Stimulated activated CD8-positive, alpha-beta memory T cell treated with anti-CD3 and anti-CD28 coated beads, Interleukin-15, amount 100 ng/mL, for 24 hours (primary cell): ENCODE data around the gene APOBEC3G.

ENCODE experiments used
- DNase-seq: peaks from one replicate; pipeline ENCODE4 v3.0.0-alpha.2; 2020; ENCODE audit warnings: low read depth

APOBEC3G gene

DNA sequence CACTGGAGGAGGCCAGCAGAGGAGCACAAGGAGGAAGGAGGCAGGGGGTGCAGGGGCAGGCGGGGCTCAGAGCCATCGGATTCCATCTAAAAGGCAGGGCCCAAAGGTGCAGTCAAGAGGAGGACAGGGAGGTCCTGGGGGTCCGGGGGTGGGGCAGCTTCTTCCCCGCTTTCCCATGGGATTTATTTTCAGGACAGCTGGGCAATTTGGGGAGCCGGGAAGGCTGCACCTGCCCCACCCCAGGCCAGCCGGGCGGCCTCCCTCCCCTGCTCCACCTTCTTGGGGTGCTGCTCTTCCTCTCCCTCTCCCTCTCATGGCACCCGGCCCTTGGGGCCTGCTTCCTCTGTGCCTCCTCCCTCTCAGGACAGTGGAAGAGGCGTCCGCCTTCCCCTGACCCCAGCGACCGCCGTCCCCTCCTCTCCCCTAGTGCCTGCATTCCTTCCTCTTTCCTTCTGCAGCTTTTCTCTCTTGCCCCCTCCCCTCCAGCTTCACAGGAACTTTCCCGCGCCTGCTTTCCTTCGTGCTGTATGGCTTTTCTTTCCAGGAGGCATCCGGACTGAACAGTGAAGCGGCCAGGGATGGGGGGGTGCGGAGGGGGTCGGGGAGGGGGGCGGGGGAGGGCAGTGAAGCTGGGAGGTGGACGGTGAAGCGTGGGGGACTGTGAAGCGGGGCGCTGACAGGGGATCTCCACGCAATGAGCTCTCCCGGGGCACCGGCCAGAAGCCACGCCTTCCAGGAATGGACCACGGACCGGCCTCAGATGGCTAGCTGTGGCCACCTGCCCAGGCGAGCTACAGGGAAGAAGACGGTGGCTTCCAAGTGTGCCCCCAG is 46.9 kb downstream of the APOBEC3G start:
- DNase-seq = no peak

DNA sequence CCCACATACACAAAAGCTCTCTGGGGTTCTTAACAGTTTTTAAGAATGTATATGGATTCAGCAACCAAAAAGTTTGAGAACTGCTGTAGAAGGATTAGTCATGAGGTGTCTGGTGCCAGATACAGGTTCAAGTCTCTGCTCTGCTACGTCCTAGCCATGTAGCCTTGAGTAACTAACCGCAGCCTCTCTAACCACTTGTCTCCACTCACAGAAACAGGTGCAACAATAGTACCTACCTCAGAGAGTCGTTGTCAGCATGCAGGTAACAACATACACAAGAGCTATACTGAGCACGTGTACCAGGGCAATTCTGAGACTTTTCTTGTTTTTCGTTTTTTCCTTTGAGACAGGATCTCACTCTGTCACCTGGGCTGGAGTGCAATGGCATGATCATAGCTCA is 48.5 kb downstream of the APOBEC3G start:
- DNase-seq = no peak

DNA sequence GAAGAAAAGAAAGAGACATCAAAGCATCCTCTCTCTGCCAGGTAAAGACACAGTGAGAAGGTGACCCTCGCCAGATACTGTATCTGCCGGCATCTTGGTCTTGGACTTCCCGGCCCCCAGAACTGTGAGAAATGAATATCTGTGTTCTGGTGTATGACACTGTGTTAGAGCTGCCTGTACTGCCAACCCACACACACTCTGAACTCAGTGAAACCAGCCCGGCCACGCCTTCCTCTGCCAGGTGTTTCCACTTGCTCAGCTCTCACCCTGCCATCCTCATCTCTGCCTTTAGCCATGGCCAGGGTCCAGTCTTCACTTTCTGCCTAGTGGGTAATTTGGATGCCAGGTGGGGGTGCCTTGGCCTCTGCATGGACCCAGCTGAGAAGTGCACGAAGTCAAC is 51.4 kb downstream of the APOBEC3G start:
- no peak for DNase-seq

DNA sequence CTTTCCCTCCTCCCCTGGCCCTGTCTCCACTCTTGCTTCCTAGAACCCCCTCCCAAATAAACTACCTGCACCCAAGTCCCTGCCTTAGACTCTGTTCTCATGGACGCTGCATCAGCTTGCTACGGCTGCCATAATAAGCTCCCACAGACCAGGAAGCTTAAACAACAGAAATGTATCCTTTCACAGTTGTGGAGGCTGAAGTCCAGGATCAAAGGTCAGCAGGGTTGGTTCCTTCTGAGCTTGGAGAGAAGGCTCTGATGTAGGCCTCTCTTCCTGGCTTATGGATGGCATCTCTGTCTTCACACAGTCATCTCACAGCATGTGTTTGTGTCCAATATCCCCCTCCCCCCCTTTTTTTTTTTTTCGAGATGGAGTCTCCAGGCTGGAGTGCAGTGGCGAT is 52.0 kb downstream of the APOBEC3G start:
- DNase-seq = no peak

DNA sequence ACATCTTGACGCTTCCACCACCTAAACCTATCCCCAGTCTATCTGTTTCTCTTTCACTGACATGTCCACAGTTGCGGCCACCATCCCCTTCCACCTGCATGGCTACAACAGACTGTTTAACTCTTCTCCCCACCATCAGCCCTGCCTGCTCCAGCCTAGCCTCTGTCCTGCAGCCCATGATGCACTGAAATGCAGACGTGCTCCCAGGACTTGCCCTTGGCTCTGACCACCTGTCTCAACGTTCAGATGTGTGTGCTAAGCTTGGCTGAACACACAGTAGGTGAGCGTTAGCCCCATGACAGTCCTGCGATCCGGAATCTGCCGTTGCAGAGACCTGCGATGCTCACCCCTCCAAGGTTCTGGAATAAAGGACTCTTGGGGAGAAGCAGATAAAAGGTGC is 52.7 kb downstream of the APOBEC3G start:
- DNase-seq = no peak

DNA sequence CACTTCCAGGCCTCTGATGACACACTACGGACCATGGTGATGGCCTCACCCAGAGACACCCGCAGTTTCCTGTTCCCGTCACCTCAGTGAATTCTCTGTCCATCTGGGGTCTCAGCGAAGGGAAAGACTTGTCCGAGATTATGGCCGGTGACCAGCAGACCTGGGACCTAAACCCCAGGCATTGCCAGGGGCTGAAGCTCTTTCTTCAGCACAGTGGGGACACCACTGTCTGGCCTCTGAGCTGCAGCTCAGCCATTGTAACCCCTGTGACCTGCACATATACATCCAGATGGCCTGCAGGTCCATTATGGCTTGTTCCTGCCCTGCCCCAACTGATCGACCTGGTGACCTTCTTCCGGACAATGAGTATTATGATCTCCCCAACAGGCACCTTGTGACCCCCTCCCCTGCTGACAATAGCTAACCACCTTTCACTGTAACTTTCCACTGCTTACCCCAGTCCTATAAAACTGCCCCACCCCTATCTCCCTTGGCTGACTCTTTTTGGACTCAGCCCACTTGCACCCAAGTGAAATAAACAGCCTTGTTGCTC is 53.2 kb downstream of the APOBEC3G start:
- no peak for DNase-seq

DNA sequence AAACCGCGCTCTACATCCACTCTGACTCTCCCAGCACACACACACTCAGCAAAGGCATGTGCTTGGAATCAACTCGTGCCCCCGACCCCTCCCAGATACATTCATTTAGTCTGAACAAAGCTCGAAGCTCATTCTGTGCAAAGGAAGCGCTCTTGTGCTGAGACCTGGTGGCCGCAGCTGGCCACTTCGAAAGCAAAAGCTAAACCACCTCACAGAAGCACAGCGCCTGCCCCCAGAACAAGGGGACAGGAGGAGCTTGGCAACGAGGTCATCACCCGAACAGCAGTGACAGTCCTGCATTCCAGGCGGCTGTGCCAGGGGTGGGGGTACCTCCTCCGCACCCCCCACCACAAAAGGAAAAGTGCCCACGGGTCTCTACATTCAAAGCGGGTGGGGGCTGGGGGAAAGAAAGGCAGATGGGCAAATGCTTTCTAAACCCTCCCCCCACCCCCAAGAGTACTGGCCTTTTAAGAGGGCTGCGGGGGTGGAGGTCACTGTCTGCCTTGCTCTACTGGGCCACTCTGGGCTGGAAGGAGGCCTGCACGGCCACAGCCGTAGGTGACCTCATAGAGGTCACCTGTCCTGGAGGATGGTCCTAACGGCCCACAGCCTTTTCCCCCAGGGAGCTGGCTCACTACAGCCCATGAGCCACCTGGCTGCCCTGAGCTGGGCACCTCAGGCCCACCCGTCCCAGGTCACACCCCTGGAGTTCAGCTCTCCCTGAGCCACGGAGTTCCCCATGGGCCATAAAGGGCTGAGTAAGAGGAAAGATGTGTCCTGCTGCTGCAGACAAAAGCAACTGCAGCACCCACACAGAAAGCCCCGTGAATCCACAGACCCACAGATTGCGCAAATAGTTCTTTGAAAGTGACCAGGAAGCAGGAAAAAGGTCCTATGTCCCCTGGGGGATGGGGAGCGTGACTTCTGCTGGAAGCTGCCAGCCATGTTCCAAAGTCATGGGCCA is 54.1 kb downstream of the APOBEC3G start:
- no peak for DNase-seq

DNA sequence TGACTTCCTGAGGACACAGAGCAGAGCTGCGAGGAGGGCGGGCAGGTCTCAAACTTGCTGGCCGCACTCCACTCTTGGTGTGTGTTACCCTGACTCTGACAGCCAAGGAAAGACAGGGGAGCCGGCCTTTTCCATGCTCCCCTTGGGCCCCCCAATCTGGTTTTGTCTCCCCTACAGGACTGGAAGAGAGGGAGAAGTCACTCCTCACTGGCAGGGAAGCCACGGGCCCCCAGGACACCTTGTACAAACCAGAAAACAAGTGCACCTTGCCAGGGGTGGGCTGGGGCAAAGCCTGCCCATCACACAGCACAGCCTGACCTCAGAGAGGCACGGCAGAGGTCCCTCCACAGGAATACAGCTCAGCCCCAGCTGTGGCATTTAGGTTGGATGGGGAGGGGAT is 55.2 kb downstream of the APOBEC3G start:
- no peak for DNase-seq

DNA sequence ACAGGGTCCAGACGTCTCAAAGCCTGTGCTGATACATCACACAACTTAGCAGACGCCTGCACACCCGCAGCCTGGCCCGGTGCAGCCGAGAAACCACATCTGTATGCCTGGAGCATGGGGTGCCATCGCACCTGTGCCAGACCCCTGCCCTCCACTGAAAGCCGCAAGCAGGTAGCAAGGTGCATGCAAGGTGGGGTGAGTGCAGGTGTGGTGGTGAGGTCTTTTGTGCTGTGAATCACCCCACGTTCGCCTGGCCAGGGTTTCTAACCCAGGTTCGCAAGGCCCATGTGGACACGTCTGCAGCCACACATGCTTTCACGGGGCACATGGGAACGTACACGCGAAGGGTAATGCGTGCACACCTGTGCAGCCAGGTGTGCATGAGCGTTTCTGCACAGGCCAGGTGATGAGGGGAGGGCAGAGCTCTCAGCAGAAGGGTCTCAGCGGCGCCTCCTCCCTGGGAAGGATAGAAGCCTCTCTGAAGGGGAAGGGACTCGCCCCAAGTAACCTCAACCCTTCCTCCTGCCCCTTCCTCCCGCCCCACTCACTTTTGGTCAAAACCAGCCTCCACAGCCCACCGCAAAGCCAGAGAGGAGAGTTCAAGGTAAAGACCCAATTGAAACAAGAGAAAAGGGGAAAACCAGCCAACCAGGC is 55.9 kb downstream of the APOBEC3G start:
- DNase-seq = no peak

DNA sequence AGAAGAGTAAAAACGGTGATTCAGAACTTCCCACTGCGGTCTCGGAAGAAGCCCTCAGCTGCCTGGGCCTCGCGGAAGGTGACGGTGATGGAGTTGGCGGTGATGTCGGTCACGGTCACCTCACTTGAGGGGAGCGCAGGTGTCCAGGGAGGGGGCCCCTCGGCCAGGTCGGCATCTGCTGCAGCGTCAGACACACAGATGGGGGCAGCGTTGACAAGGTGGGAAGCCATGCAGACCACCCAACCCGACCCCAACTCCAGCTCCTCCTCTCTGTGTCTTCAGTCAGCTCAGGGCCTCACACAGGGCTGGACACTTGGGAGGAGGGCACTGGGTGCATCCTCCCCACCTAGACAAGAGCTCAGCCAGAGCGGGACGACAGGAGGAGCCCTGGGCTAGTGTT is 56.8 kb downstream of the APOBEC3G start:
- DNase-seq = no peak

DNA sequence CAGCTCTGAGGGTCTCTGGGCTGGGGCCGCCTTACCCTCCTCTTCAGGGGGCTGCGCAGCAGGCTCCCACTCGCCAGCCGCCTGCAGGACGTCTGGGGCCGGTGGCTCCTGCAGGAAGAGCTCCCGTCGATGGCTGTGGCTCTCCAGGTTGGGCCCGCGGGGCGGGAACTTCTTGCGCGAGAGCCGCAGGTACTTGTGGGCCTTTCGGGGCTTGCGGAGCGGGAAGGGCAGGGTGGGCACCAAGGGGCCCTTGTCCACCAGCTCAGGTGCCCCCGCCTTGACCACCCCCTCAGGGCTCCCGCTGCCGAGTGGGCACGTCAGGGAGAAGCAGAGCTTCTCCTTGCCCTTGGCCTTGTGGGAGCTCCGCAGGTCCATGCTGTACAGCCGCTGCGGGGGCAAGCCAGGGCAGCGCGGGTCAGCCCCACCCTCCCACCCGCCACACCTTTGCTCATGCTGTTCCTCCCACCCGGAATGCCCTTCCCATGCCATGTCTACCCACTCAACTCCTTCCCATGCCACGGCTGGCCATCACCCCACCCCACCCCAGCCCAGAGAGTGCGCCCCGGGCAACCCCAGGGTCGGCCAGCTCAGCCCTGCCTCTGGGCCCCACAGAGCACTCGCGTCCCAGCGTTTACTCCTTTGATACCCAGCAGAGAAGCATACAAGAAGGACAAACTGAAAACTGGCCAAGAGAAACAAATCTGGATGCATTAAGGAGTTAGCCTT is 57.5 kb downstream of the APOBEC3G start:
- DNase-seq = no peak

DNA sequence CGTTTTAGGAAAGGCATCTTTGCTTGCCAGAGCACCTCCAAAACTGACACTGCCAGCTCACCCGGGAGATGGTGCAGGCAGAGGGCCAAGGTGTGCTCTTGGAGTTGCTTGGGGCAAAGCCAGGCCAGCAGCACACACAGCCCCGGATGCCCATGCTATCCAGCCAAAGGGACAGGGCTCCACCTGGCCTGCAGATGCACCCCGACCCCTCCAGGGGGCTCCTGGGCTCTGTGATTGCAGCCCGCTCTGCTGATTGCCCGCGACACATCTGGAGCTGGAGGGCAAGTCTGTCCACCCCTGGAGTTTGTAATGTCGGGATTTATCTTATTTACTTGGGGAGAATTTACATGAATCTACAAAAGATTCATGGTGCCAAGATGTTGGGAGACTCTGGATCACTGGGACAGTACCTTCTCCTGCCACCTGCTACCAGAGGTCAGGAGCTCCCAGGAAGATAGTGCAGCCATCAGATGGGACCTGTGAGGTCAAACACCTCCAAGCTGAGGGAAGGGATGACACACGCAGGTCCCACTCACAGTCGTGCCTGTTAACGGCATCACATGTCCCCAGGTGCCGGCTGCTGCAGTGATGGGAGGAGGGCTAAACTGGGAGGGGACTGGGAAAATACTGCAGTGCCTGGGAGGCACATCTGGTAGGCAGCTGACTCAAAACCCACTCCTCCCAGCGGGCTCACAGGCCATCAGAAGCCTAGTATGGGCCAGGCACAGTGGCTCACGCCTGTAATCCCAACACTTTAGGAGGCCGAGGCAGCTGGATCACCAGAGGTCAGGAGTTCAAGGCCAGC is 58.2 kb downstream of the APOBEC3G start:
- DNase-seq = no peak

DNA sequence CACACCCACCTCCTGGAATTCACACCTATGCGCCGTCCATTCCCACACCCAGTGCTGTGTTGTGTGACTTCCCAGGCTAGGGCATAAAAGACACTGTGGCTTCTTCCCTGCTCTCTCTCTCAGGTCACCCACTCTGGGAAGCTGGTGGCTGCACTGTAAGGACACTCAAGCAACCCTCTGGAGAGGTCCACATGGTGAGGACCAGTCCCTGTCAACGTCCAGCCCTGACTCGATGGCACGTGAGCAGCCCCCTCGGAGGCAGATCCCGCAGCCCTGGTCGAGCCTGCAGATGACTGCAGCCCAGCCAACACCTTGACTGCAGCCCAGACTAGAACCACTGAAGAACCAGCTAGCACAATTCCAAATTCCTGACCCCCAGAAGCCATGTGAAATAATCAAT is 59.2 kb downstream of the APOBEC3G start:
- no peak for DNase-seq
